SK-N-SH (cell line): ENCODE data around the gene OSBP2. TPM values are rescaled to one million over a fixed set of nuclear protein-coding genes. Genes with fewer than 3 reads are reported as not detected.

ENCODE experiments used
- CTCF ChIA-PET: fragments of 300-600, 350-600 bp; formaldehyde crosslinking; extraction: SDS; loops from one replicate; lab custom pipeline; 2021; lab: Yijun Ruan, JAX
- POLR2A ChIA-PET: fragments of 350-600 bp; sonication (Branson Sonifier 250); formaldehyde crosslinking; extraction: SDS; loops from one replicate; lab custom pipeline; 2020; ENCODE audit warnings: antibody characterized with exemption, inconsistent platforms; lab: Yijun Ruan, JAX
- DNase-seq: peaks from one replicate; pipeline ENCODE4 v3.0.0; 2012
- H2AFZ ChIP-seq: fragments of 200-600 bp; sonication (generic); 2 replicates; pipeline ENCODE4 v1.8.1; 2016; ENCODE audit warnings: antibody characterized with exemption, mild to moderate bottlenecking, low read depth
- H3F3A ChIP-seq: fragments of 200-600 bp; sonication (generic); replicated peaks from 2 replicates; pipeline ENCODE3; 2016; ENCODE audit warnings: antibody characterized with exemption, mild to moderate bottlenecking; ENCODE audit not compliant: insufficient read depth
- H3K27ac ChIP-seq, 2 experiments: fragments of 200-500 bp in 1 of 2; fragments of 200-600 bp in 1 of 2; sonication (Bioruptor generic) in 1 of 2; sonication (generic), shearing (Covaris generic) in 1 of 2; 2 replicates each; pipeline versions ENCODE4 v1.5.1 to v1.6.1; 2014 to 2016; ENCODE audit warnings: low read depth in 2 of 2, inconsistent platforms in 1 of 2, low read length in 1 of 2, mild to moderate bottlenecking in 1 of 2, mixed read lengths in 1 of 2
- H3K27me3 ChIP-seq: fragments of 200-600 bp; sonication (generic), shearing (Covaris generic); 2 replicates; pipeline ENCODE4 v1.6.1; 2016; ENCODE audit warnings: mixed run types; ENCODE audit not compliant: insufficient read depth
- H3K36me3 ChIP-seq, 2 experiments: fragments of 200-500 bp in 1 of 2; fragments of 200-600 bp in 1 of 2; sonication (Bioruptor generic) in 1 of 2; sonication (generic) in 1 of 2; replicated peaks in 1 of 2; 2 replicates each; pipeline versions ENCODE3 to v1.5.1; 2014 to 2016; ENCODE audit warnings: low read length in 1 of 2, mild to moderate bottlenecking in 1 of 2; ENCODE audit not compliant: insufficient read depth in 2 of 2, control insufficient read depth in 1 of 2
- H3K4me1 ChIP-seq, 2 experiments: fragments of 200-500 bp in 1 of 2; fragments of 200-600 bp in 1 of 2; sonication (Bioruptor generic) in 1 of 2; sonication (generic), shearing (Covaris generic) in 1 of 2; 2 replicates each; pipeline versions ENCODE4 v1.5.1 to v1.6.1; 2014 to 2016; ENCODE audit warnings: low read depth in 1 of 2, low read length in 1 of 2, mixed run types in 1 of 2; ENCODE audit not compliant: insufficient read depth in 2 of 2, control insufficient read depth in 1 of 2
- H3K4me2 ChIP-seq: fragments of 200-600 bp; sonication (generic), shearing (Covaris generic); 2 replicates; pipeline ENCODE4 v1.6.1; 2017; ENCODE audit warnings: mixed run types
- H3K4me3 ChIP-seq, 2 experiments: fragments of 200-500 bp in 1 of 2; fragments of 200-600 bp in 1 of 2; sonication (Bioruptor generic) in 1 of 2; sonication (generic), shearing (Covaris generic) in 1 of 2; 2 replicates each; pipeline versions ENCODE4 v1.5.1 to v1.8.1; 2014 to 2016; ENCODE audit warnings: low read depth in 2 of 2, inconsistent platforms in 1 of 2, low read length in 1 of 2, mild to moderate bottlenecking in 1 of 2, mixed read lengths in 1 of 2, moderate library complexity in 1 of 2
- H3K79me2 ChIP-seq: fragments of 200-600 bp; sonication (generic); 2 replicates; pipeline ENCODE4 v1.8.1; 2017; ENCODE audit warnings: mild to moderate bottlenecking; ENCODE audit not compliant: insufficient read depth
- H3K9ac ChIP-seq: fragments of 200-600 bp; sonication (generic); 2 replicates; pipeline ENCODE4 v1.6.1; 2017; ENCODE audit warnings: mixed run types
- H3K9me2 ChIP-seq: fragments of 200-600 bp; sonication (generic); 2 replicates; pipeline ENCODE4 v1.6.1; 2017; ENCODE audit warnings: mixed run types
- H3K9me3 ChIP-seq: fragments of 200-600 bp; sonication (generic); 2 replicates; pipeline ENCODE4 v1.6.1; 2017; ENCODE audit warnings: mixed run types, mild to moderate bottlenecking, moderate library complexity
- H4K20me1 ChIP-seq: fragments of 200-600 bp; sonication (generic); 2 replicates; pipeline ENCODE4 v1.6.1; 2017; ENCODE audit warnings: mild to moderate bottlenecking, mixed run types; ENCODE audit not compliant: insufficient read depth
- CHD2 ChIP-seq: fragments of 150-350 bp; IDR thresholded peaks from 2 replicates; pipeline ENCODE4 v1.6.1; 2018; ENCODE audit warnings: low read length; ENCODE audit not compliant: partially characterized antibody
- CTCF ChIP-seq: fragments of 200-600 bp; sonication (generic); IDR thresholded peaks from 2 replicates; pipeline ENCODE4 v1.6.1; 2017; ENCODE audit warnings: antibody characterized with exemption, mild to moderate bottlenecking, moderate library complexity
- EP300 ChIP-seq, 2 experiments: IDR thresholded peaks; 2 replicates each; pipeline versions ENCODE4 v1.4.0 to v1.6.1; 2012; ENCODE audit warnings: borderline replicate concordance in 1 of 2, low read depth in 1 of 2, low read length in 1 of 2
- GABPA ChIP-seq: IDR thresholded peaks from 2 replicates; pipeline ENCODE4 v1.4.0; 2012; ENCODE audit warnings: low read depth, mild to moderate bottlenecking
- GATA2 ChIP-seq: sonication (generic); formaldehyde crosslinking; IDR thresholded peaks from 2 replicates; pipeline ENCODE4 v1.5.0; 2020; ENCODE audit warnings: mild to moderate bottlenecking, missing genetic modification reagents
- IRF3 ChIP-seq: fragments of 150-350 bp; IDR thresholded peaks from 2 replicates; pipeline ENCODE4 v1.6.1; 2016; ENCODE audit warnings: mild to moderate bottlenecking, low read depth, low read length
- NFIC ChIP-seq: IDR thresholded peaks from 2 replicates; pipeline ENCODE4 v1.4.0; 2012; ENCODE audit warnings: borderline replicate concordance
- RAD21 ChIP-seq: IDR thresholded peaks from 2 replicates; pipeline ENCODE4 v1.6.1; 2012; ENCODE audit warnings: mild to moderate bottlenecking, low read length
- RFX5 ChIP-seq: IDR thresholded peaks from 2 replicates; pipeline ENCODE4 v1.6.1; 2012; ENCODE audit warnings: mild to moderate bottlenecking, improper control_type of control experiment, low read length
- RXRA ChIP-seq: IDR thresholded peaks from 2 replicates; pipeline ENCODE4 v1.4.0; 2012; ENCODE audit warnings: low read depth, mild to moderate bottlenecking, borderline replicate concordance
- SMC3 ChIP-seq: IDR thresholded peaks from 2 replicates; pipeline ENCODE4 v1.6.1; 2012; ENCODE audit warnings: low read depth, low read length, improper control_type of control experiment
- USF1 ChIP-seq: IDR thresholded peaks from 2 replicates; pipeline ENCODE4 v1.4.0; 2012; ENCODE audit warnings: low read depth, borderline replicate concordance
- YY1 ChIP-seq: IDR thresholded peaks from 2 replicates; pipeline ENCODE4 v1.4.0; 2012; ENCODE audit warnings: low read depth, mild to moderate bottlenecking
- WGBS: methylation state at CpG from one replicate; pipeline ENCODE4 v1.1.6; 2017; ENCODE audit warnings: low lambda C conversion rate; 5-methylcytosine and 5-hydroxymethylcytosine counted together
- polyA plus RNA-seq, 3 experiments: library from polyadenylated mRNA; depleted of rRNA; stranded (reverse); fragments of >200 nt; gene quantifications; 2 replicates each; pipeline ENCODE4 v1.2.3, GENCODE V29; 2012
- TF ChIP-seq, protein P1 (sequence below): IDR thresholded peaks from 2 replicates; pipeline ENCODE4 v1.6.1; 2012; ENCODE audit warnings: mild to moderate bottlenecking, low read depth, low read length, moderate library complexity

Gene OSBP2
- polyA plus RNA-seq, 1 of the 3 experiments (the other 2 are of a cell fraction) = 3.1 TPM

DNA sequence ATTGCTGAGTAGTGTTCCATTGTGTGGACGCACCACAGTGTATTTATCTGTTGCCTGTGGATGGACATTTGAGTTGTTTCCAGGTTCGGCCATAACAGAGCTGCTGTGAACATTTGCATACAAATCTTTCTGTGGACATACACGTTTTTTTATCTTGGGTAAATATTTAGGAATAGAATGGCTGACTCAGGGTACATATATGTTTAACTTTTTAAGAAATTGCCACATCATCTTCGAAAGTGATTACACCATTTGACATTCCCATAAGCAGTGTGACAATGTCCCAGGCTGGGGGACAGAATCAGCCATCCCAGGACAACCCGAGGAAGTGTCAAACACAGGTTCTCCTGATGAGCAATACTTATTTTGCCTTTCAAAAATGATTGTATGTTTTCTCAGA lies 87.9 kb downstream of the OSBP2 start:
- no peaks in the 10 kb centered on the region for H3K27me3 ChIP-seq
- H3K9me2 ChIP-seq = no peaks in the 10 kb centered on the region
- no peak overlapping the region for H2AFZ ChIP-seq
- H3F3A ChIP-seq = no peaks in the 10 kb centered on the region
- H3K27ac ChIP-seq = no peak overlapping the region
- H3K9ac ChIP-seq = no peak overlapping the region
- H3K36me3 ChIP-seq = no peaks in the 10 kb centered on the region
- CTCF ChIA-PET = interaction anchor here (1.3 kb wide), 1 partner anchor 138 kb away, joined by 4 read pairs; no protein-coding TSS in a partner anchor
- no peaks in the 10 kb centered on the region; a peak in 2 of 4 replicates for H3K4me1 ChIP-seq
- 68% methylated on average over 5 of the region's 5 CpGs for WGBS
- no peaks in the 10 kb centered on the region for H3K79me2 ChIP-seq
- H4K20me1 ChIP-seq = no peaks in the 10 kb centered on the region
- POLR2A ChIA-PET = no interaction called here
- H3K4me3 ChIP-seq = no peak overlapping the region
- no peaks in the 10 kb centered on the region for H3K9me3 ChIP-seq
- TF ChIP-seq RFX5 (no peak), USF1 (no peak), RAD21 (no peak), YY1 (no peak), NFIC (no peak), RXRA (no peak), CTCF (no peak), GABPA (no peak), GATA2 (CRISPR knock-in tag) (no peak), IRF3 (no peak), SMC3 (no peak), EP300 (IDR thresholded peaks at IDR 0.05; ENCODE audit: borderline replicate concordance in 1 of 2, low read depth in 1 of 2, low read length in 1 of 2) (no peak), CHD2 (no peak)
- TF ChIP-seq, protein P1, sequence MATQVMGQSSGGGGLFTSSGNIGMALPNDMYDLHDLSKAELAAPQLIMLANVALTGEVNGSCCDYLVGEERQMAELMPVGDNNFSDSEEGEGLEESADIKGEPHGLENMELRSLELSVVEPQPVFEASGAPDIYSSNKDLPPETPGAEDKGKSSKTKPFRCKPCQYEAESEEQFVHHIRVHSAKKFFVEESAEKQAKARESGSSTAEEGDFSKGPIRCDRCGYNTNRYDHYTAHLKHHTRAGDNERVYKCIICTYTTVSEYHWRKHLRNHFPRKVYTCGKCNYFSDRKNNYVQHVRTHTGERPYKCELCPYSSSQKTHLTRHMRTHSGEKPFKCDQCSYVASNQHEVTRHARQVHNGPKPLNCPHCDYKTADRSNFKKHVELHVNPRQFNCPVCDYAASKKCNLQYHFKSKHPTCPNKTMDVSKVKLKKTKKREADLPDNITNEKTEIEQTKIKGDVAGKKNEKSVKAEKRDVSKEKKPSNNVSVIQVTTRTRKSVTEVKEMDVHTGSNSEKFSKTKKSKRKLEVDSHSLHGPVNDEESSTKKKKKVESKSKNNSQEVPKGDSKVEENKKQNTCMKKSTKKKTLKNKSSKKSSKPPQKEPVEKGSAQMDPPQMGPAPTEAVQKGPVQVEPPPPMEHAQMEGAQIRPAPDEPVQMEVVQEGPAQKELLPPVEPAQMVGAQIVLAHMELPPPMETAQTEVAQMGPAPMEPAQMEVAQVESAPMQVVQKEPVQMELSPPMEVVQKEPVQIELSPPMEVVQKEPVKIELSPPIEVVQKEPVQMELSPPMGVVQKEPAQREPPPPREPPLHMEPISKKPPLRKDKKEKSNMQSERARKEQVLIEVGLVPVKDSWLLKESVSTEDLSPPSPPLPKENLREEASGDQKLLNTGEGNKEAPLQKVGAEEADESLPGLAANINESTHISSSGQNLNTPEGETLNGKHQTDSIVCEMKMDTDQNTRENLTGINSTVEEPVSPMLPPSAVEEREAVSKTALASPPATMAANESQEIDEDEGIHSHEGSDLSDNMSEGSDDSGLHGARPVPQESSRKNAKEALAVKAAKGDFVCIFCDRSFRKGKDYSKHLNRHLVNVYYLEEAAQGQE = no peak
- no peak for DNase-seq
- no peak overlapping the region for H3K4me2 ChIP-seq
